DOHH2 (cell line): ENCODE data around the gene EHHADH.
"Not testable (repeated sequence)": the region's sequence is repeated elsewhere in the genome, so short reads cannot be mapped to it uniquely, and the experiment has no call there.

Source experiments
- H3F3A ChIP-seq: fragments of 200-600 bp; sonication (generic), shearing (Covaris generic); 2 replicates; pipeline ENCODE4 v1.6.0; 2016; ENCODE audit warnings: antibody characterized with exemption, mild to moderate bottlenecking; ENCODE audit not compliant: control insufficient read depth, insufficient read depth
- H3K27ac ChIP-seq: fragments of 200-600 bp; sonication (generic); 2 replicates; pipeline ENCODE4 v1.5.1; 2014; ENCODE audit warnings: low read depth, mild to moderate bottlenecking, low read length, moderate library complexity
- H3K27me3 ChIP-seq: fragments of 200-600 bp; sonication (generic); 2 replicates; pipeline ENCODE4 v1.6.1; 2014; ENCODE audit warnings: mild to moderate bottlenecking, low read length, mixed read lengths; ENCODE audit not compliant: control insufficient read depth
- H3K36me3 ChIP-seq: fragments of 200-600 bp; sonication (generic); 2 replicates; pipeline ENCODE4 v1.6.1; 2014; ENCODE audit warnings: mild to moderate bottlenecking, low read length, moderate library complexity, mixed read lengths; ENCODE audit not compliant: control insufficient read depth
- H3K4me1 ChIP-seq: fragments of 200-600 bp; sonication (generic); 2 replicates; pipeline ENCODE4 v1.6.1; 2014; ENCODE audit warnings: mild to moderate bottlenecking, low read length, mixed read lengths; ENCODE audit not compliant: control insufficient read depth
- H3K4me2 ChIP-seq: fragments of 200-600 bp; sonication (generic); 2 replicates; pipeline ENCODE4 v1.6.0; 2014; ENCODE audit warnings: mild to moderate bottlenecking, low read length, moderate library complexity
- H3K4me3 ChIP-seq: fragments of 200-600 bp; sonication (generic); 2 replicates; pipeline ENCODE4 v1.5.1; 2014; ENCODE audit warnings: mild to moderate bottlenecking, low read length, mixed read lengths
- H3K79me2 ChIP-seq: fragments of 200-600 bp; sonication (generic); 2 replicates; pipeline ENCODE4 v1.6.1; 2014; ENCODE audit warnings: mild to moderate bottlenecking, low read length, mixed read lengths; ENCODE audit not compliant: control insufficient read depth
- H3K9me2 ChIP-seq: fragments of 200-600 bp; sonication (generic); replicated peaks from 2 replicates; pipeline ENCODE4 v1.6.1; 2014; ENCODE audit warnings: mild to moderate bottlenecking, low read length, mixed read lengths; ENCODE audit not compliant: control insufficient read depth
- H3K9me3 ChIP-seq: fragments of 200-600 bp; sonication (generic); 2 replicates; pipeline ENCODE4 v1.6.1; 2014; ENCODE audit warnings: antibody characterized with exemption, low read length, mixed read lengths; ENCODE audit not compliant: control insufficient read depth, insufficient read depth
- H4K20me1 ChIP-seq: fragments of 200-600 bp; sonication (generic); 2 replicates; pipeline ENCODE4 v1.6.0; 2014; ENCODE audit warnings: low read depth, mild to moderate bottlenecking, antibody characterized with exemption, low read length, moderate library complexity; ENCODE audit not compliant: control insufficient read depth, insufficient read depth
- CTCF ChIP-seq: fragments of 200-600 bp; sonication (generic); IDR thresholded peaks from one replicate; pipeline ENCODE4 v1.5.1; 2014; ENCODE audit warnings: antibody characterized with exemption, mild to moderate bottlenecking, low read depth, low read length; ENCODE audit not compliant: poor library complexity, severe bottlenecking
- EZH2phosphoT487 ChIP-seq: fragments of 200-600 bp; sonication (generic); IDR thresholded peaks from 2 replicates; pipeline ENCODE4 v1.6.1; 2017; ENCODE audit warnings: borderline replicate concordance, mild to moderate bottlenecking, antibody characterized with exemption, low read length, moderate library complexity, mixed read lengths

The EHHADH gene

DNA sequence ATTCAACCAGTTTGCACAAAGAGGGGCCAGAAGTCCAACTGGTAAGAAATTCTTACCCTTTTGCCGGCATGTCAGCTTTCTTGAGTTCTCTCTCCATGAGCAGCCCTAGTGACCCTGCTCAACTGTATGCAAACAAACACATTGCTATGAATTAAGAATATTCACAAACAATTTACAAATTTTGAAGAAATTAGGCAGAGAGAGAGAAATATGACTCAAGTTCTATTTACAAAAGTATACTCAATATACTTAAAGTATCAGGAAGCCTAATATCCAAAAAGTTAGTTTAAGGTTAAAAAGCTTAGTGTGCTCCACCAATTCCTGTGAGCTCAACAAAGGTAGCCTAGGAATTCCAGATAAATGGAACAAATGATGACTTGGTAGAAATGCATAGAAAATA lies 3.5 kb upstream of the EHHADH start:
- Histone ChIP-seq H4K20me1 (no peaks in the 10 kb centered on the region), H3K79me2 (no peaks in the 10 kb centered on the region), H3K4me1 (no peaks in the 10 kb centered on the region), H3K9me3 (no peaks in the 10 kb centered on the region), H3K4me3 (no peak overlapping the region), H3K27ac (no peak overlapping the region), H3K4me2 (no peak overlapping the region), H3K27me3 (peaks cover 9% of the 10 kb centered on the region), H3K9me2 (no peaks in the 10 kb centered on the region), H3K36me3 (no peaks in the 10 kb centered on the region), H3F3A (no peaks in the 10 kb centered on the region)
- no peak for TF ChIP-seq CTCF
- no peak for TF ChIP-seq EZH2phosphoT487

GRCh38 chr3:185254799-185255198 lies 950 bp upstream of the EHHADH start:
- no peak overlapping the region for H3K4me2 ChIP-seq
- no peaks in the 10 kb centered on the region for H3K36me3 ChIP-seq
- no peak overlapping the region for H3K4me3 ChIP-seq
- H3K9me2 ChIP-seq = no peaks in the 10 kb centered on the region
- no peaks in the 10 kb centered on the region for H4K20me1 ChIP-seq
- no peaks in the 10 kb centered on the region for H3K79me2 ChIP-seq
- TF ChIP-seq EZH2phosphoT487 (no peak), CTCF (no peak)
- H3K27ac ChIP-seq = no peak overlapping the region
- no peaks in the 10 kb centered on the region for H3K9me3 ChIP-seq
- H3K4me1 ChIP-seq = no peaks in the 10 kb centered on the region
- H3F3A ChIP-seq = no peaks in the 10 kb centered on the region
- peaks cover 9% of the 10 kb centered on the region for H3K27me3 ChIP-seq

DNA sequence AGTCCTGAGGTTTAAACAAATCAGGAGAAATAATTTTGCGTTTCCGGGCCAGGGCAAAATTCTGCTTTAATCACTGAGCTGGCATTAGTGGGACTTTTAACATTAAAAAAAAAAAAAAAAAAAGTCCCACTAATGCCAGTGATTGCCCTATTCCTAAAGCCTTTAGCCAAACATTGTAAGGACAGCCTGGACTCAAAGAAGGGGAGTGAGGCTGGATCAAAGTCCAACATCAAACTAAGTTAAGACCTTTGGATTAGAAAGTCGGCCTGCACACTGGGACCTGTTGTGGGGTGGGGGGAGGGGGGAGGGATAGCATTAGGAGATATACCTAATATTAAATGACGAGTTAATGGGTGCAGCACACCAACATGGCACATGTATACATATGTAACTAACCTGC lies 716 bp downstream of the EHHADH start:
- not testable (repeated sequence) for H3K4me2 ChIP-seq, H3K4me3 ChIP-seq

DNA sequence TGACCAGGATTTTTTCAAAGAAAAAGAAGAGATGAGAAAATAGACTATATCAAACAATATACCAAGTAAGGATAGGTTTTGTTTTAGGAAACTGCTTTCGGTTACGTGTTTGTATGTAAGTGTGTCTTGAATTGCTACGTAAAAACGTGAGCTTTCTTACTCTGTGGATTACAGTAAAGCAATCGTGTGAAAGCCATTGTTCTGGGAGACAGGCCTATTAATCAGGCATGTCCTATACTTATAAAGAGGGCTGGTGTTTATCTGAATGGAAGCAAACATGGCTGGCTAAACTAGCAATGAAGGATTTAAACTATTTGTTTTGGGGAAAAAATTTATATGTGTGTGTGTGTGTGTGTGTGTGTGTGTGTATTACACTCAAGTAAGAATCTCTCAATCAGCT lies 2.6 kb downstream of the EHHADH start:
- H4K20me1 ChIP-seq = no peaks in the 10 kb centered on the region
- peaks cover 9% of the 10 kb centered on the region for H3K27me3 ChIP-seq
- no peaks in the 10 kb centered on the region for H3F3A ChIP-seq
- H3K9me3 ChIP-seq = no peaks in the 10 kb centered on the region
- no peaks in the 10 kb centered on the region for H3K79me2 ChIP-seq
- no peaks in the 10 kb centered on the region for H3K36me3 ChIP-seq
- H3K4me3 ChIP-seq = no peak overlapping the region
- no peaks in the 10 kb centered on the region for H3K4me1 ChIP-seq
- no peak for TF ChIP-seq CTCF
- no peak for TF ChIP-seq EZH2phosphoT487
- H3K4me2 ChIP-seq = no peak overlapping the region
- H3K9me2 ChIP-seq = no peaks in the 10 kb centered on the region
- no peak overlapping the region for H3K27ac ChIP-seq

More for the DNA sequence above, 716 bp downstream of the EHHADH start:
- H3K36me3 ChIP-seq, H3K79me2 ChIP-seq, H3K27me3 ChIP-seq, H3F3A ChIP-seq, H4K20me1 ChIP-seq, H3K4me1 ChIP-seq, H3K27ac ChIP-seq, H3K9me2 ChIP-seq, H3K9me3 ChIP-seq: not testable (repeated sequence)
